ENCODE results near the gene RNF113A.

- no peak for TF ChIP-seq EZH2 (IDR thresholded peaks at IDR 0.05; ENCODE audit: insufficient read depth, poor library complexity, severe bottlenecking)
- TF ChIP-seq EZH2phosphoT487 (IDR thresholded peaks at IDR 0.05; ENCODE audit: insufficient read depth, low read depth): no peak
Measured at GRCh38 chrX:119880552-119881437, 9.3 kb upstream of the RNF113A start.
